Retinal pigment epithelial cell (primary cell): Measurements from ENCODE around the gene DNAJA3.

Source experiments
- DNase-seq: peaks from one replicate; pipeline ENCODE4 v3.0.0-alpha.2; 2010; ENCODE audit warnings: low read depth
- H3K4me3 ChIP-seq: 2 replicates; pipeline ENCODE4 v1.5.1; 2011; ENCODE audit warnings: mild to moderate bottlenecking, low read length, control low read depth, moderate library complexity
- TF ChIP-seq, protein P1 (sequence below): conservative IDR thresholded peaks from 2 replicates; pipeline ENCODE4 v1.5.1; 2011; ENCODE audit warnings: low read depth, low read length, control low read depth, inconsistent platforms

DNAJA3 gene

DNA sequence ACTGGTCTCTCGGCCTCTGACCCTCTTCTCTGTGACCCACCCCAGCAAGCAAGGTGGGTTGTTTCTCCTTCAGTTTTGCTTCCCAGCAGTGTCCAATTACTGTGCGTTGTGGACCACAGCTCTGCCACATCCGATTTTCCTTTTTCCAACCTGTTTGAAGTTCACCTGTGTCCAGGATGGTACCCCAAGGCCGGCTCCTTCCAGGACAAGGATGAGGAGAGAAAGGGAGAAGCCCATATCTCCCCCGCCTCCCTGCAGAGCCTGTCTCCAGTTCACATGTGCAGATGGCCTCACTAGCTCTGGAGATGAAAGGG lies 35.2 kb downstream of the DNAJA3 start:
- TF ChIP-seq, protein P1, sequence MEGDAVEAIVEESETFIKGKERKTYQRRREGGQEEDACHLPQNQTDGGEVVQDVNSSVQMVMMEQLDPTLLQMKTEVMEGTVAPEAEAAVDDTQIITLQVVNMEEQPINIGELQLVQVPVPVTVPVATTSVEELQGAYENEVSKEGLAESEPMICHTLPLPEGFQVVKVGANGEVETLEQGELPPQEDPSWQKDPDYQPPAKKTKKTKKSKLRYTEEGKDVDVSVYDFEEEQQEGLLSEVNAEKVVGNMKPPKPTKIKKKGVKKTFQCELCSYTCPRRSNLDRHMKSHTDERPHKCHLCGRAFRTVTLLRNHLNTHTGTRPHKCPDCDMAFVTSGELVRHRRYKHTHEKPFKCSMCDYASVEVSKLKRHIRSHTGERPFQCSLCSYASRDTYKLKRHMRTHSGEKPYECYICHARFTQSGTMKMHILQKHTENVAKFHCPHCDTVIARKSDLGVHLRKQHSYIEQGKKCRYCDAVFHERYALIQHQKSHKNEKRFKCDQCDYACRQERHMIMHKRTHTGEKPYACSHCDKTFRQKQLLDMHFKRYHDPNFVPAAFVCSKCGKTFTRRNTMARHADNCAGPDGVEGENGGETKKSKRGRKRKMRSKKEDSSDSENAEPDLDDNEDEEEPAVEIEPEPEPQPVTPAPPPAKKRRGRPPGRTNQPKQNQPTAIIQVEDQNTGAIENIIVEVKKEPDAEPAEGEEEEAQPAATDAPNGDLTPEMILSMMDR, result no peak
- DNase-seq, result no peak
- H3K4me3 ChIP-seq, result no peak overlapping the region

DNA sequence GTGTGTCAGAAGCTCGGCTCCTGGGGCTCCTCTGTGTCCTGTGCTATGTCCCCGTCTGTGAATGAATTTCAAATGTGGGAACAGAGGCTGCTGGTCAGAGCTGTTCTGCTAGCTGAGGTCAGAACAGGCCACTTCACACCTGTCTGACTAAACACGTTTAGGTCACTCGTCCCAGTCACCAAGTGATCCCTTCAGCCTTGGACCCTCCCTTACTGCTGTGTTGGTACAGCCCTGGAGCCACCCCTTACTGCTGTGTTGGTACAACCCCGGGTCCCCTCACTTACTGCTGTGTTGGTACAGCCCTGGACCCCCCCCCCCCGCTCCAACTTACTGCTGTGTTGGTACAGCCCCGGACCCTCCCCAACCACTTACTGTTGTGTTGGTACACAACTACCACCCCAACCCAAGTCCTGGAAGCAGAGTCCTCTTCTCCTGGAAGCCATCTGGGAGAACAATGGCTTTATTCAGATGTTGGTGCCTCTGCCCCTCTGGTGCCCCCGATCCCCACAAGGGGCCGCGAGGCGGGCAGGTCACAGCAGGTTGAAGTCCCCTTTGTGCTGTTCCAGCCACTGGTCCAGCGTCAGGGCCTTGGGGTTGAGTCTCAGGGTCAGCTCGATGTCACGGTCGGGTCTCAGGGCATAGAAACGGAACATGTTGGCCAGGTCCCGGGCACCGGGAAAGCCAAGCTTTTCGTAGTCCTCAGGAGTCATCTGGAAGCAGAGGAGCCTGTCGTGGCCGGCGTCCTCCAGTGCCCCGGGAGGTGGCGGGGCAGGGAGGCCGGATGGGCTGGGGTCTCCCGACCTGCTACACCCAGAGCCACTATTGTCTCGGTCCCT lies 35.8 kb downstream of the DNAJA3 start:
- TF ChIP-seq, protein P1, result no peak
- no peak for DNase-seq
- H3K4me3 ChIP-seq, result no peak overlapping the region

DNA sequence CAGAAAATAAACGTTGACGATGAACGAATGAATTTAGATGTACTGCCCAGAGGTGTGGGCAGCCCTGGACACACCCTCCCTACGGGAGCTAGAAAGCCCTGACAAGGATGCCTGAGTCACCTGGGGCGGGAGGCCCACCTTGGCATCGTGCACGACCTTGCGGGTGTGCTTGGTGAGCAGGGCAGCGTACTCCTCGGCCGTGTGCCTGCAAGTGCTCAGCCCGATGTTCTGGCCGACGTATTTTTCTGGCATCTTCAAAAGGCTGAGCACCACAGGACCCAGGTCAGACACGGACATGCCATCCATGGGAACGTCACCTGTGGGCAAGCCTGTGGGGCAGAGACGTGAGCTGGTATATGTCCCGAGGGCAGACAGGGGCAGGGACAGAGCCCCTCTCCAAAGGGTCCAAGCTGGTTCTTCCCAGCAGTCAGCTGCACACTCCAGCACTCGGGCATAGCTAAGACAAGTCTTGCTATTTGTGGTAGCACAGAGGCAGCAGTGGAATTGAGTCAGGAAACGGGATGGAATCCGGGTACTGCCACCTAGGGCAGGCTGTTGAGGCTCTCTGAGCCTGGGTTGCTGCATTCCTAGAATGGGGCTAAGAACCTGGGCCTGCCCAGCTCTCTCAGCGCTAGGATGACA lies 38.0 kb downstream of the DNAJA3 start:
- no peak overlapping the region for H3K4me3 ChIP-seq
- TF ChIP-seq, protein P1, result no peak
- no peak for DNase-seq

DNA sequence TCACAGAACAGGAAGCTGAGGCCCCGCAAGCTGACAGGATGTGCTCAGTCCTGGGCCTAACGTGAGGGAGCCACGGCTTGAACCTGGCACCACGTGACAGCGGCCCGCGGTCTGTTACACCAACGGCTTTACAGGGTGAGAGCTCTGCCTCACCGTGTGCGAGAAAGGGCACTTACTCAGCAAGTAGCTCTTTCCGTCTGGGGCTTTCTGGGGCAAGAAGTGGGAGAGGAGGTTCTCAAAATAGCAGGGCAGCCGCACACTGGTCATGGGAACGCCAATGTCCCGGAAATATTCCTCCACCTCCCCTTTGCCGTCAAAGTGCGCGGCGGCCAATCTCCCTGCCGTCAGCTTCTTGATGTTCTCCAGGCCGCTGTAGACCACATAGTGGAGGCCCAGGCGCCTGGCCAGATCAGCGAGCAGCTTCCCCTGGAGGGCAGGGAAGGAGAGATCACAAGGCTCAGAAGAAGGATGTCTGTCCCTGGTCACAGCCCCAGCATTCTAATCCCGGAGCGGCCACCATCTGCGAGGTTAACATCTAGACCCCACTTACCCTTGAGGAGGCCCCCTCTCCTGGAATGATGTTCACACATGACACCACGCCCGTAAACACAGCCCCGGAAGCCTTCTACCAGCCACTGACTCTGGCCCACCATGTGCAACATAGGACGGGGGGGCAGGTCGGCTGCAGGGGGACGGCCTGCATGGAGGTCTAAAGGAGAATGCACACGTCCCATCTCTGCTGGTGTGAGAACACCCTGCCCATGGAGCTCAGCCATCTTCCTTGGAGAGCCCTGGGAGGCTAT lies 40.5 kb downstream of the DNAJA3 start:
- TF ChIP-seq, protein P1, result no peak
- H3K4me3 ChIP-seq, result no peak overlapping the region
- no peak for DNase-seq

DNA sequence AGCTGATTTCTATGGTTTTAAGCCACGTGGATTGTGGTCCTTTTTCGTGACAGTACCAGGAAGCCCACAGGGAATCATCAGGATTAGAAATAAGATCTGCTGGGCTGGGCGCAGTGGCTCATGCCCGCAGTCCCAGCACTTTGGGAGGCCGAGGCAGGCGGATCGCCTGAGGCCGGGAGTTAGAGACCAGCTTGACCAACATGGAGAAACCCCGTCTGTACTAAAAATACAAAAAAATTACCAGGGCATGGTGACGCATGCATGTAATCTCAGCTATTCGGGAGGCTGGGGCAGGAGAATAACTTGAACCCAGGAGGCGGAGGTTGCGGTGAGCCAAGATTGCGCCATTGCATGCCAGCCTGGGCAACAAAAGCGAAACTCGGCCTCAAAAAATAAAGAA lies 42.2 kb downstream of the DNAJA3 start:
- TF ChIP-seq, protein P1, result no peak
- H3K4me3 ChIP-seq, result no peak overlapping the region
- DNase-seq, result no peak

DNA sequence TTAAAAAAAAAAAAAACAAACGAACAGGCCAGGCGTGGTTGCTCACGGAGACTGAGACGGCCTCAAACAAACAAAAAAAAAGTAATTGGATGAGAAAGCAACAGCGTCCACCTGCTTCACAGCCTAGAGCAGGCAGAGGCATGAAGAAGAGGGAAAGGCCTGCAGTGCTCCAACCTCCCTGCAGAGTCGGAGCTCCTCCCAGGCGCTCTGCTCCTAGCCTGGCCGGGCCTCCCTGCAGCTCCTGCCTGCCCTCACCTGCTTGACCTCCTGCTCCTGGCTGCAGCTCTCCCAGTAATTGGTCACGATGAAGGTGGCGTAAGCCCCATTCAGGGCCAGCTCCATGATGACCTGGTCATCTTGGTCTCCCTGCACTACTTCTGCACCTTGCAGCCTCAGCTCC lies 43.3 kb downstream of the DNAJA3 start:
- TF ChIP-seq, protein P1, result no peak
- no peak overlapping the region for H3K4me3 ChIP-seq
- DNase-seq, result no peak
